ENCODE data around the gene LSMEM2.

The LSMEM2 gene

GRCh38 chr3:50337175-50337861, 58.4 kb downstream of the LSMEM2 start:
- DNase-seq (ENCODE audit: low read depth in 1 of 2, low spot score in 1 of 2) = peak; percentile 88 to 94

All from activated CD4-positive, alpha-beta T cell treated with anti-CD3 and anti-CD28 coated beads, Interleukin-2, amount 50 U/mL, for 24 hours (primary cell).